Measurements from ENCODE around the gene ZFP36L1. TPM values are rescaled to one million over a fixed set of nuclear protein-coding genes. Genes with fewer than 3 reads are reported as not detected.
A peak's percentile ranks its signal among the peaks of the same experiment; 100 is the strongest.

The ZFP36L1 gene
- total and polyA plus RNA-seq, 2 of the 13 experiments (the other 11 are each of a cell fraction or from before 2014, with no cell fraction given) = 7.4 to 10.2 TPM

GRCh38 chr14:68783408-68784225 is 9.2 kb downstream of the ZFP36L1 start (continued):
- TF ChIP-seq ZNF362 (CRISPR knock-in tag; IDR thresholded peaks at IDR 0.05; ENCODE audit: borderline replicate concordance) = peak; percentile 53; the same call in 1 of the 2 replicates
- no peak for TF ChIP-seq SRSF4 (IDR thresholded peaks at IDR 0.05; ENCODE audit: low read depth, low read length, poor library complexity, severe bottlenecking)
- peak; percentile 67; the same call in 1 of the 2 replicates for TF ChIP-seq ZBTB37 (CRISPR knock-in tag; IDR thresholded peaks at IDR 0.05)
- peak; percentile 30 for TF ChIP-seq CCAR2 (optimal IDR thresholded peaks at IDR 0.05; ENCODE audit: low read depth, low read length)
- peak; percentile 62 for TF ChIP-seq JARID2 (CRISPR knock-in tag; IDR thresholded peaks at IDR 0.05; ENCODE audit: insufficient replicate concordance)
- TF ChIP-seq HDAC2 (CRISPR knock-in tag; IDR thresholded peaks at IDR 0.05) = no peak
- TF ChIP-seq RCOR2 (CRISPR knock-in tag; IDR thresholded peaks at IDR 0.05) = peak; percentile 60; the same call in 1 of the 2 replicates
- no peak for TF ChIP-seq ZNF512B (CRISPR knock-in tag; IDR thresholded peaks at IDR 0.05; ENCODE audit: borderline replicate concordance)
- no peak for TF ChIP-seq NRL (CRISPR knock-in tag; IDR thresholded peaks at IDR 0.05; ENCODE audit: borderline replicate concordance)
- TF ChIP-seq RBAK (CRISPR knock-in tag; IDR thresholded peaks at IDR 0.05) = no peak
- no peak for TF ChIP-seq ZNF225 (CRISPR knock-in tag; IDR thresholded peaks at IDR 0.05)
- TF ChIP-seq GZF1 (CRISPR knock-in tag; IDR thresholded peaks at IDR 0.05) = no peak
- TF ChIP-seq, protein P1, sequence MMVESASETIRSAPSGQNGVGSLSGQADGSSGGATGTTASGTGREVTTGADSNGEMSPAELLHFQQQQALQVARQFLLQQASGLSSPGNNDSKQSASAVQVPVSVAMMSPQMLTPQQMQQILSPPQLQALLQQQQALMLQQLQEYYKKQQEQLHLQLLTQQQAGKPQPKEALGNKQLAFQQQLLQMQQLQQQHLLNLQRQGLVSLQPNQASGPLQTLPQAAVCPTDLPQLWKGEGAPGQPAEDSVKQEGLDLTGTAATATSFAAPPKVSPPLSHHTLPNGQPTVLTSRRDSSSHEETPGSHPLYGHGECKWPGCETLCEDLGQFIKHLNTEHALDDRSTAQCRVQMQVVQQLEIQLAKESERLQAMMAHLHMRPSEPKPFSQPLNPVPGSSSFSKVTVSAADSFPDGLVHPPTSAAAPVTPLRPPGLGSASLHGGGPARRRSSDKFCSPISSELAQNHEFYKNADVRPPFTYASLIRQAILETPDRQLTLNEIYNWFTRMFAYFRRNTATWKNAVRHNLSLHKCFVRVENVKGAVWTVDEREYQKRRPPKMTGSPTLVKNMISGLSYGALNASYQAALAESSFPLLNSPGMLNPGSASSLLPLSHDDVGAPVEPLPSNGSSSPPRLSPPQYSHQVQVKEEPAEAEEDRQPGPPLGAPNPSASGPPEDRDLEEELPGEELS (CRISPR knock-in tag; IDR thresholded peaks at IDR 0.05) = 0 out of 2 replicates have a peak, but pooled peaks have one; percentile 9
- 0 out of 2 replicates have a peak, but pooled peaks have one; percentile 13 for TF ChIP-seq SIN3A (IDR thresholded peaks at IDR 0.05; ENCODE audit: borderline replicate concordance, low read depth, low read length)
- no peak for TF ChIP-seq ZNF383 (CRISPR knock-in tag; IDR thresholded peaks at IDR 0.05; ENCODE audit: borderline replicate concordance)
- TF ChIP-seq ZNF451 (CRISPR knock-in tag; IDR thresholded peaks at IDR 0.05) = no peak
- TF ChIP-seq STAT5B (CRISPR knock-in tag; IDR thresholded peaks at IDR 0.05) = no peak
- TF ChIP-seq HOXA5 (CRISPR knock-in tag; IDR thresholded peaks at IDR 0.05) = no peak
- TF ChIP-seq TFDP2 (CRISPR knock-in tag; IDR thresholded peaks at IDR 0.05) = no peak
- TF ChIP-seq ZNF616 (CRISPR knock-in tag; IDR thresholded peaks at IDR 0.05; ENCODE audit: low read depth) = no peak

Data from HepG2 (cell line).